HFFc6 (cell line): ENCODE results near the gene DUSP16. TPM values are rescaled to one million over a fixed set of nuclear protein-coding genes. Genes with fewer than 3 reads are reported as not detected.

Experiments
- DNase-seq: peaks from one replicate; pipeline ENCODE4 v3.0.0-alpha.2; 2018
- H3K27ac Mint-ChIP-seq: 2 replicates; pipeline ENCODE4 v1.8.0; 2020; ENCODE audit warnings: mild to moderate bottlenecking, mixed read lengths
- H3K27me3 Mint-ChIP-seq: 2 replicates; pipeline ENCODE4 v1.8.0; 2021; ENCODE audit warnings: mild to moderate bottlenecking, moderate library complexity, mixed read lengths; ENCODE audit not compliant: insufficient read depth
- H3K36me3 Mint-ChIP-seq: 2 replicates; pipeline ENCODE4 v1.8.0; 2021; ENCODE audit warnings: low read depth, mixed read lengths
- H3K4me1 Mint-ChIP-seq: 2 replicates; pipeline ENCODE4 v1.8.0; 2020; ENCODE audit warnings: low read depth, mixed read lengths
- H3K4me3 Mint-ChIP-seq: 2 replicates; pipeline ENCODE4 v1.8.0; 2020; ENCODE audit warnings: mild to moderate bottlenecking, moderate library complexity, mixed read lengths
- H3K9me3 Mint-ChIP-seq: 2 replicates; pipeline ENCODE4 v1.8.0; 2020; ENCODE audit warnings: mild to moderate bottlenecking, mixed read lengths
- total RNA-seq, 6 experiments: library from RNA; stranded (reverse); fragmentation: NEBNext Ultra II Directional; extraction: Animal tissue kit (Norgen Biotek cat#: 25700); gene quantifications; 2 replicates in 1 of 6; 3 replicates in 5 of 6; pipeline ENCODE4 v1.2.3, GENCODE V29; 2021
- TF ChIP-seq, protein P1 (sequence below): fragments of 200-600 bp; sonication (generic); IDR thresholded peaks from 2 replicates; pipeline ENCODE4 v1.5.0; 2021; ENCODE audit warnings: antibody characterized with exemption, mild to moderate bottlenecking

Gene DUSP16
- total RNA-seq, 6 experiments from 2014 or later = 5.9 to 8.9 (median 7.4) TPM

DNA sequence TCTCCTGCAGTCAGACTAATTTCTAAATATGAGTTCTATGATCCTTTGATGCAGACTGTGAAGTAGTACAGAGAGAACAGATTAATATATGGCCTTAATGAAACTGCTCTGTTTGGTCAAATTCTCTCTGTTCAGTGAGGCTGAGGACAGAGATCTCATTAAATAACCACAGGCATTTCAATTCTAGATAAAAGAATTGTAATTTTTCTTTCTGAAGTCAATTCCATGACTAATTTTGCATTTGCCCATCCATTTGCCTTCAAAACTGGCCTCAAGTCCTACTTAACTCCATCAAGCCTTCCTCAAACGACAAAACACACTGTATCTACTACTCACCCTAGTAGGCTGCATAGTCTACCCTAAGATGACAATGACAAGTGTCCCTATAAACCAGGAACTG, 67.1 kb downstream of the DUSP16 start:
- Mint-ChIP-seq H3K27ac (no peak overlapping the region), H3K27me3 (no peaks in the 10 kb centered on the region), H3K36me3 (no peaks in the 10 kb centered on the region), H3K4me1 (no peaks in the 10 kb centered on the region), H3K4me3 (no peak overlapping the region), H3K9me3 (no peaks in the 10 kb centered on the region)
- no peak for DNase-seq
- TF ChIP-seq, protein P1, sequence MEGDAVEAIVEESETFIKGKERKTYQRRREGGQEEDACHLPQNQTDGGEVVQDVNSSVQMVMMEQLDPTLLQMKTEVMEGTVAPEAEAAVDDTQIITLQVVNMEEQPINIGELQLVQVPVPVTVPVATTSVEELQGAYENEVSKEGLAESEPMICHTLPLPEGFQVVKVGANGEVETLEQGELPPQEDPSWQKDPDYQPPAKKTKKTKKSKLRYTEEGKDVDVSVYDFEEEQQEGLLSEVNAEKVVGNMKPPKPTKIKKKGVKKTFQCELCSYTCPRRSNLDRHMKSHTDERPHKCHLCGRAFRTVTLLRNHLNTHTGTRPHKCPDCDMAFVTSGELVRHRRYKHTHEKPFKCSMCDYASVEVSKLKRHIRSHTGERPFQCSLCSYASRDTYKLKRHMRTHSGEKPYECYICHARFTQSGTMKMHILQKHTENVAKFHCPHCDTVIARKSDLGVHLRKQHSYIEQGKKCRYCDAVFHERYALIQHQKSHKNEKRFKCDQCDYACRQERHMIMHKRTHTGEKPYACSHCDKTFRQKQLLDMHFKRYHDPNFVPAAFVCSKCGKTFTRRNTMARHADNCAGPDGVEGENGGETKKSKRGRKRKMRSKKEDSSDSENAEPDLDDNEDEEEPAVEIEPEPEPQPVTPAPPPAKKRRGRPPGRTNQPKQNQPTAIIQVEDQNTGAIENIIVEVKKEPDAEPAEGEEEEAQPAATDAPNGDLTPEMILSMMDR = no peak

DNA sequence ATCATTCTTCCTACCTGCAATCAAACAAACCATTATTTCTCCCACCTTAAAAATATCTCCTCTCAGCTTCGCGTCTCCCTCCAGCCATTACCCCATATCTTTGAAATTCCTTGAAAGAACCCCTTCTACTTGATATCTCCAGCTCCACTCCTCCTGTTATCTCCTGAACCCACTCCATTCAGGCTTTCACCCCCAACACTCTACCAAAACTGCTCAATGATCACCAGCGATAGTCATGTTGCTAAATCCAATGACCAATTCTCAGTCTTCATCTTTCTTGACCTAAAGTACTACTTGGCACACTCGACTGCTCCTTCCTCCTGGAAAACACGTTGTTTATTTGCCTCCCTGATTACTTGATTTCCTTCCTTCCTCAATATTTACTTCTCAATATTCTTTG, 70.1 kb downstream of the DUSP16 start:
- H3K9me3 Mint-ChIP-seq = no peaks in the 10 kb centered on the region
- no peaks in the 10 kb centered on the region; the same call in 1 of the 2 replicates for H3K36me3 Mint-ChIP-seq
- peaks cover 10% of the 10 kb centered on the region for H3K4me1 Mint-ChIP-seq
- H3K4me3 Mint-ChIP-seq = no peak overlapping the region
- TF ChIP-seq, protein P1 = no peak
- H3K27ac Mint-ChIP-seq = no peak overlapping the region
- no peaks in the 10 kb centered on the region for H3K27me3 Mint-ChIP-seq
- DNase-seq = no peak

DNA sequence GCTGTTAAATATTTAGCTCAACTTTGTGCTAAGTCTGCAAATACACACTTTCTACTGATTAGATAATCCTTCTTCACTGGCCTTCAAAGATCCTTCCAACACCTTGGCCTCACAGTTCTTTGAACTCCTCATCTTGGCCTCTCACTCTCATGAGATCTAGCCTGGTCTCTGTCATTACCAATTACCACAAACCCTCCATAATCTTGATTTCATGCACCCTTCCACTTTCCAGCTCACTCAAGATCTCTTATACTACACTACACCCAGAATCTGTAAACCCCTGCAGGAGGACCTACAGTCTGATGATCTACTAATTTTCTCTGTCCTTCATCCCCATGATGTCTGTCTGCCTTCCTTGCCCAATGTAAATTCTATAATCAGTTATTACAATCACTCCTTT, 71.1 kb downstream of the DUSP16 start:
- Mint-ChIP-seq H3K4me1 (peaks cover 10% of the 10 kb centered on the region), H3K27ac (no peak overlapping the region), H3K27me3 (no peaks in the 10 kb centered on the region), H3K9me3 (no peaks in the 10 kb centered on the region), H3K4me3 (no peak overlapping the region), H3K36me3 (no peaks in the 10 kb centered on the region; the same call in 1 of the 2 replicates)
- DNase-seq = no peak
- TF ChIP-seq, protein P1 = no peak

DNA sequence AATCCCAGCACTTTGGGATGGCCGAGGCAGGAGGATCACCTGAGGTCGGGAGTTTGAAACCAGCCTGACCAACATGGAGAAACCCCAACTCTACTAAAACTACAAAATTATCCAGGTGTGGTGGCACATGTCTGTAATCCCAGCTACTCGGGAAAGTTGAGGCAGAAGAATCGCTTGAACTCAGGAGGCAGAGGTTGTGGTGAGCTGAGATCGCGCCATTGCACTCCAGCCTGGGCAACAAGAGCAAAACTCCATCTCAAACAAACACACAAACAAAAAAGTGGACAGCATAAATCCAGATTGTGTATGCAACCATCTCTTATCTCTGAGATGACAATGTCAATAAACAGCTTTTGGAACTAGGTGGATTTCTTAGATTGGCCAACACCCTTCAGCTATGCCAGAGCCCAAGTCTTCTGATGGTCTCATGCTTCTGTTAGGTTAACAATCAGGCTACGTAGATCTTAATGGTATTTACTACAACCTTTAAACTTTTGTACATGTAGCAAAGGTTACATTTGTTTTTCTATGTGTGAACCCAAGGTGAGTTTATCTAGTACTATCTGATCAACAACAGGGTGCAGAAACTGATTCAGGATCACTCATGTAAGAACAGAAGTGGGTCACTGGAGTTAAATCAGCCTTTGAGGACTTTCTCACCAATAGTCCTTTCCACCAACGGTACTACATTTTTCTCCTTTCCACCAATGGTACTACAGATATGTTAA, 73.7 kb downstream of the DUSP16 start:
- Mint-ChIP-seq H3K9me3 (no peaks in the 10 kb centered on the region), H3K27me3 (no peaks in the 10 kb centered on the region), H3K27ac (no peak overlapping the region), H3K4me1 (peaks cover 10% of the 10 kb centered on the region), H3K4me3 (no peak overlapping the region), H3K36me3 (peaks cover 5% of the 10 kb centered on the region)
- TF ChIP-seq, protein P1 = no peak
- DNase-seq = no peak

DNA sequence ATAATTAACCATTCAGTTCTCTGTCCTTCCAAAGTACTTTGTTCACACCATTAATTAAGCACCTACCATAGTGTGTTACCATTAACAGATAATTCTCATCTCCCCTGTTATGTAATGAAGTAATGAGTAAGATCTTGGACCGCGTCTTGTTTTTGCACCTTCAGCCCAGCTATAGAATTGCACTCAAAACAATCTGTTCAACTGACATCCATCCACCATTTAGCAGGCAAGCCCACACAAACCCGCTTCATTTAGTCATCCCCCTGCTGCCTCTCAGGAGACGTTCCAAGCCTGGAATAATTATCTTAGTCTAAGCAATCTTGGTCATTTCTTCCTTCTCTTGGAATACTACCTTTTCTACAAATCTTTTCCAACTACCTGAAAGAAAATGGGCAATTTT, 74.4 kb downstream of the DUSP16 start:
- no peaks in the 10 kb centered on the region for H3K27me3 Mint-ChIP-seq
- H3K4me1 Mint-ChIP-seq = peaks cover 10% of the 10 kb centered on the region
- H3K27ac Mint-ChIP-seq = no peak overlapping the region
- H3K36me3 Mint-ChIP-seq = peaks cover 5% of the 10 kb centered on the region
- no peak for DNase-seq
- H3K4me3 Mint-ChIP-seq = no peak overlapping the region
- TF ChIP-seq, protein P1 = no peak
- H3K9me3 Mint-ChIP-seq = no peaks in the 10 kb centered on the region
